NCI-H2081 (cell line): ENCODE data around the gene SNRPE.
A peak's percentile ranks its signal among the peaks of the same experiment; 100 is the strongest.
"Not testable (repeated sequence)": the region's sequence is repeated elsewhere in the genome, so short reads cannot be mapped to it uniquely, and the experiment has no call there.

Experiments
- DNase-seq, 2 experiments: peaks; one replicate each; lab custom pipeline; 2025; lab: John Stamatoyannopoulos, UW

SNRPE gene

DNA sequence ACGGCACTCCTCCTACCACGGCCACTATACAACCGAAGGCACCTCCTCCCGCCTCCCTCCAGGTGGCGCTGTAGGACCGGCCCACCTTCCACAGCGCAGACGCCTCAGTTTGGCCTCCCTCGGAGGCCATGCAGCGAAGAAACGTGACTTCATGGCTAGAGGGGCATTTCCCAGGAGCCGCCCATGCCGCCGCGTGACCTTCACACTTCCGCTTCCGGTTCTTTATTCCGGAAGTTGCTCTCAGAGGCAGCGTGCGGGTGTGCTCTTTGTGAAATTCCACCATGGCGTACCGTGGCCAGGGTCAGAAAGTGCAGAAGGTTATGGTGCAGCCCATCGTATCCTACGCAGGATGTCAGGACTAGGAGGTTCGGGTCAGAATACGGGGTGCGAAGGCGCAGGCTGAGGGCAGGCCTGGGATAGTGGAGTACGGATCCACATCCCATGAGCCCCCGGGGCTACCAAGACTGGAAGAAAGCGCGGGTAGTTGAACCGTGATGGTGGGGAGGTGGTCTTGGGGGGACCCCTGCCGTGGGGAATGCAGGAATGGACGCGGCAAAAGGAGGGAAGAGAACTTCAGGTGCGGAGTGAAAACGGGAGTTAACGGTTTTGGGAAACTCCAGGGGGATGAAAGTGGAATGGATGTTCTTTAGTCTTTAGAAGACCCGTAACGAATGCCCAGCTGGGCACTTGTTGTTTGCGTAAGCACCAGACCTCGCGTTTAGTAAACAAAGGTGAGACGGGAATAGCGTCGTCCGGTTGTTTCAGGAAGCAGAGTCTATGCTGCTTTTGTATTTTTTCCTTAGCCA, at the start of gene SNRPE:
Gene SNRPE (plus strand): TSS at position 221 of the 806 bp plus-strand sequence. CDS start 61 bp downstream, at position 282.
- DNase-seq, result peak; percentile 98 to 99

- DNase-seq, result no peak
Observed at GRCh38 chr1:203813581-203814341, 47.6 kb upstream of the SNRPE start.

DNA sequence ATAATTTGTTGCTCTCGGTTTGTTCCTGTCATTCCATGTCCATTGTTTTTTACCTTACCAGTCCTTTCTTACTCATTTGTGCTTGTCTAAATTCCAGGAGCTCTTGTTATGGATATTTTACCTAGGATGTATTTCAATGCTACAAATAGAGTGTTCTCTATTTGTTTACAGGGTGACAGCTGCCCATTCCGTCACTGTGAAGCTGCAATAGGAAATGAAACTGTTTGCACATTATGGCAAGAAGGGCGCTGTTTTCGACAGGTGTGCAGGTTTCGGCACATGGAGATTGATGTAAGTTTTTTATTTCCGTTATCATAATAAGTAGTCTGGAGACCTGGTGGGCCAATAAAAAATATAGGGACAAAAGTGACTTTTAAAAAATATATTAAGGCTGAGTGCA, 43.0 kb upstream of the SNRPE start:
- DNase-seq, result no peak

DNA sequence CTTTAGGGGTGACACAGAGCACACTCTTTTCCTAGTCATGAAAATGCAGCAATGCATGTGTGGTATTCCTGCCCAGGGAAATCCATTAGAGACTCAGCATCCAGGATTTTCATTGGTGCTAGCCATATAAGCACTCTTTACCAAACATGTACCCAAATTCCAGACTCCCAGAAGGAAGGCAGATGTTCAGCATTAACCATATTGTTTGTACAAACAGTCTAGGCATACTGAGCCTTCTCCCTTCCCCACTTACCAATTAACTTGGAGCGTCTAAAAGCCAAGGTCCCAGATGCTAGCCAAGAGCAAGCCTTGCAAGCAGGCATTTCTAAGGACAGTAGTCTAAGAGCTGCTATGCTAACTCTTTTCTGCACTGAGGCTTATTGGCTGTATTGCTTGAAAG, 38.1 kb upstream of the SNRPE start:
- no peak for DNase-seq

- DNase-seq, result no peak
Observed at GRCh38 chr1:203826175-203826574, 35.2 kb upstream of the SNRPE start.

DNA sequence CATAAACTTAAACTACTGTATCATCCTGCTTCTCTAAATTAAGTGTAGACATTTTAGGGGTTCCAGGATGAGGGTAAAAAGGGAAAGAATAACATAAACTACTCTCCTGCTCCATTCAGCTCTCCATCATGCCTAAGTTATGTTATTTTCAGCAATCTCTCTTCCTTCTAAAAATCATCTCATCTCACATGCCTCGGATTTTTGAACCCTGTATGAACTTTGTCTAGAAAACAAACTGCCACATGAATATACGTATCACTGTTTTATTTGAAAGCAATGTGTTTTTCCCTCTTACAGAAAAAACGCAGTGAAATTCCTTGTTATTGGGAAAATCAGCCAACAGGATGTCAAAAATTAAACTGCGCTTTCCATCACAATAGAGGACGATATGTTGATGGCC, 33.4 kb upstream of the SNRPE start:
- DNase-seq, result no peak

- DNase-seq, result no peak
Observed at GRCh38 chr1:203828503-203828902, 32.9 kb upstream of the SNRPE start.

DNA sequence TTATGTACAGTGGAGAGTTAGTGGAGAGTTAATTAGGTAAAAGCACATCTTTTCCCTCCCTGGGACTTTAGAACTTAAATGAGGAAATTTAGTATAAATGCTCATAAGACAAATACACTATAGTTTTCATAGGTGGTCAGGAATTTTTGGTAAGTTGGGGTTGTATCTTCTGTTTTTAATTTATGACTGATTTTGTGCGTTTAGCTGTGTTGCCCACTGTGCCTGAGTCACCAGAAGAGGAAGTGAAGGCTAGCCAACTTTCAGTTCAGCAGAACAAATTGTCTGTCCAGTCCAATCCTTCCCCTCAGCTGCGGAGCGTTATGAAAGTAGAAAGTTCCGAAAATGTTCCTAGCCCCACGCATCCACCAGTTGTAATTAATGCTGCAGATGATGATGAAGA, 32.2 kb upstream of the SNRPE start:
- not testable (repeated sequence) for DNase-seq

- DNase-seq, result no peak
Observed at GRCh38 chr1:203835476-203835875, 25.9 kb upstream of the SNRPE start.

- no peak for DNase-seq
Observed at GRCh38 chr1:203839081-203839480, 22.3 kb upstream of the SNRPE start.

DNA sequence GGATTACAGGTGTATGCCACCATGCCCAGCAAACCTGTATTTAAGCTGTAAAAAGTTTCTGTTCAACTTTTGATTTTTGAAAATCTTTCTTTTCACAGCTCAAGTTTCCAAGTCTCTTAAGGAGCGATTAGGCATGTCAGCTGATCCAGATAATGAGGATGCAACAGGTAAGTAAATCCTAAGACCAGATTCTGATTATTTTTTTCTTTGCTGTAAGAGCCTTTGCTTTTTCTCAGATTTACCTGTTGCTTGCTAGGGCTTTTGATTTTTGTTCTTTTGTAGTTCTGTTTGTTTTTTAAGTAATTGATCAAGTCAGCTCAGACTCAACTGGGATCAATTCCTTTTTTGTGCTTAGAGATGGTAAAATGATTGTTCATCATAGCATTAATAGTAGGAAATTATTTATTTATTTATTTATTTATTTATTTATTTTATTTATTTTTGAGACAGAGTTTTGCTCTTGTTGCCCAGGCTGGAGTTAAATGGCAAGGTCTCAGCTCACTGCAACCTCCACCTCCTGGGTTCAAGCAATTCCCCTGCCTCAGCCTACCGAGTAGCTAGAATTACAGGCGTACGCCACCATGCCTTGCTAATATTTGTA, 21.1 kb upstream of the SNRPE start:
- DNase-seq, result no peak

GRCh38 chr1:203842559-203842876, 18.9 kb upstream of the SNRPE start:
- no peak for DNase-seq

DNA sequence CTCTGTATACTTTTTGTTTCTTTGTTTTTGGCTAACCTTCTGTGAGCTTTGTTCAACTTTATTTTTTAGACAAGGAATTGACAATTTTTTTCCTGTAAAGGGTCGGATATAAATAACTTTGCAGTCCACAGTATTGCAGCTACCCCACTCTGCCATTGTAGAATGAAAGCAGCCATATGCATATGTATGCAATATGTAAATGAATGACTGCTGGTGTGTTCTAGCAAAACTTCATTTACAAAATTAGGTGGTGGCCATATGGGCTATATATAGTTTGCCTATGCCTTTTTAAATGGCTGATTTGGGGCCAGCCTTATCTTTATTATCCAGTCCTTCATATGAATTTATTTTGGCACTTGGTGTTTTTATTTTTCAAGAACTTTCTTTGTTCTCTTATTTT, 18.0 kb upstream of the SNRPE start:
- no peak for DNase-seq

DNA sequence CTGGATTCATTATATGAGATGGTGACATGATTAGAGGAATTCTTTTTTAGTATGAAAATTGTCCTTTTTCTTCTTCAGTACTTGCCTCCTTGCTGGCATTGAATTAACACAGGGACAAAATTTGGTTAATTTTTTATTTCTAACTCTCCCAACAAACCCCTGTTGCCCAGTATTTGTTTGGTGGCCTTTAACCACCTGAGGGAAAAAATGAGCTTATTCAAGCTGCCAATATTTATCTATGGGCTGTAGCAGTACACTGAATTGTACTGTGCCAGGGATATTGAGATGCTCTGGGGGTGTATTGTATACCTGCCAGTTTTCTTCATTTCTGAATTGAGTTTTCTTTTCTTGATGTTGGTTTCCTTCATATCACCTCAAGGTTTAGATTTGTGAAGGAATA, 8.3 kb upstream of the SNRPE start:
- DNase-seq, result not testable (repeated sequence)

GRCh38 chr1:203858055-203858454, 3.3 kb upstream of the SNRPE start:
- DNase-seq, result no peak

DNA sequence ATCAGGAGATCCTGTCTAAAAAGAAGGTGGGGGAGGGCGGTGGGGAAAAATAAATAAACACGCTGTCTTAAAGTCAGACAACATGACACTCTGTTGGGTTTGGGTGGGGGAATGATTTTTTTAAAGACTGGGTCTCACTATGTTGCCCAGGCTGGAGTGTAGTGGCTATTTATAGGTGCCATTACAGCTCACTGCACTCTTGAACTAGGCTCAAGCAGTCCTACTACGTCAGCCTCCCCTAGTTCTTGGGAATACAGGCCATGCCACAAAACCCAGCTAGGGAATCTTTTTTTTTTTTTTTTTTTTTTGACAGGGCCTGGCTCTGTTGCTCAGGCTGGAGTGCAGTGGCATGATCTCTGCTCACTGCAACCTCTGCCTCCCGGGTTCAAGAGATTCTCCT, 2.4 kb upstream of the SNRPE start:
- DNase-seq, result no peak

DNA sequence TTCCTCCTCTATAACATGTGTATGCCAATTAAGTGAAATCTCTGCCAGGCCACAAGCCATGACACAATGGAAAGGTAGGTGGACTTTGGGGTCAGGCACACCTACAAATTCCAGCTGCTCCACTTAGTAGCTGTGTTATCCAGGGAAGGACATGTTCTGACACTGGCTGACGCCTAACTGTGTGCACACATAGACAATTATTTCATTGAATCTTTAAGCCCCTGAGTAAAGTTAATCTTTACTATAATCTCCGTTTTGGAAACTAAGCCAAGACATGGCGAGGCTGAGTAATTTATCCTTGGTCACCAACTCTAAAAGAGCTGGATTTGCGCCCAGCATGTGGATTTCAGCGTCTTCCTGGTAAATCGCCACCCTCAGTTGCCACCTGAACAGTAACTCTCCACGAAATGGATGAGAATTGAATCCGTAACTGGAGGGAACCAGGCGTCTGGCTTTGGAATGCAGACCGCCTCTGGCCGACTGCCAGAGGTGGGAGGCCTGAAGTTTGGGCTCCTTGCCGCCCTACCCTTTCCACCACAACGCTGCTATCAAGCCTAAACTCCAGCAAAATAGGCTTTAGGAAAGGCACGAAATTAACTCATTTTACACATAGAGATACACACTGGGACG, 888 bp upstream of the SNRPE start:
- peak in 1 of 2 experiments; percentile 16 for DNase-seq

DNA sequence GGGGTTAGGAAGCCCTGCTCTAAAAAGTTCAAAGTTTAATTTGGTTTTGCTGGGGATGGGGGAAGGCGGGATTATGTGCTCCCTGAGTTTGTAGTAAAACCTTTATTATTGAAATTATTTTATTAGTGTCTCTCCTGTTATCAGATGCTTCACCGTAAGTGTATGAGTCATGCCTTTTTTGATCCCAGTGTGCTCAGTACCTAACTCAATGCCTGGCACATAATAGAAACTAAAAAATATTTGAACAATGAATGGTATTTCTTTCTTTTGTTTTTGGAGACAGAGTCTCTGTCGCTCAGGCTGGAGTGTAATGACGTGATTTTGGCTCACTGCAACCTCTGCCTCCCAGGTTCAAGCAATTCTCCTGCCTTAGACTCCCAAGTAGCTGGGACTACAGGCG, 6.4 kb downstream of the SNRPE start:
- DNase-seq, result no peak

GRCh38 chr1:203870245-203870644, 8.8 kb downstream of the SNRPE start:
- DNase-seq, result no peak

DNA sequence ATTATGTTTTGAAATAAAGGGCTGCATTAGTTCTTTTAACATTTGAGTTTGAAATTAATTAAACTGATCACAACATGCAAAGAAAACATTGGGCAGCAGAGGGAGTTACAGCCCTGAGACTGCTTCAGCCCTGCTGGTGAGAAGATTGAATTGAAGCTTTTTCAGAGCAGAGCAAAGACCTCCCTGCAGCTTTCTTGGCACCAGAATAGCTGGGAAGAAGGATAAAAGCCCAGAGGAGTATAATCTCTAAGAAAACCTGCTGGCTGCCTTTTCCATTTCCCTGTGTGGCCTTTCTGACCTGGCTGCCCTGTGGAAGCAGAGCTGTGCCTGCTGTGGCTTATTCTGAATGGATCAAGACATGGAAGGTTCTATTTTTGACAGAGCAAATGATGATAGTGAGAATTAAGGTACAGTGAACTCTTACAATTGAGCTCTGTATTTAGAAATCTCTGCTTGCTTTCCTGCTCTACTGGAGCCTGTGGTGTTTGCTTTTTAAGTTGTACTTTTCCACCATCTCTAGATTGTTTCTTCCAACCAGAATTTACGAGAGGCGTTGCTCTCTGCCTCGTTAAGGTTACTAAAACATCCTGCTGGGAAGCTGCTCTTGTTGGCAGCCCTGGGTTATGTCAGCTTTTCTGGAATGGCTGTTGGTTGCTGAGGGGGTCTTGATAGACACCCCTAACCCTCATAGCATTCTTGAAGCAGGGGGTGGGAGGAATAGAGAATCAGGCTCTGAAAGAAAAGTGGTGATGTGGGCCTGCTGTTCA, 9.9 kb downstream of the SNRPE start:
- peak; percentile 66 to 71 for DNase-seq

DNA sequence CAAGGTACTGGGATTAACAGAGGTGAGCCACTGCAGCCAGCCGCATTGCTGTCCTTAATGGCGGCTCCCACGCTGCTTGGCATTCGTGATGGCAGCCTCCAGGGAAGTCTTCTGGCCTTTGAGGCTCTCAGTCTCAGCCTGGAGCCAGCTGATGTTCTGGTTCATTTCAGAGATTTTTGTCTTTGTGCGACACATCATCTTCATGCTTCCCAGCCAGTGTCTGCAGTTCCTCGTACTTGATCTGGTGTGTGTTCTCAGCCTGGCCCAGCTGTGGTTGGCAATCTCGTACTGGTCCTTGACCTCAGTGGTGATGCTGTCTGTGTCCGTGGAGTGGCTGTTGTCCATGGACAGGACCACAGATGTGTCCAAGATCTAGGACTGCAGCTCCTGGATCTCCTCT, 11.7 kb downstream of the SNRPE start:
- DNase-seq, result no peak

- DNase-seq, result no peak
Observed at GRCh38 chr1:203878422-203878821, 17.0 kb downstream of the SNRPE start.
